ENCODE measurements around the gene NLRP8. TPM values are rescaled to one million over a fixed set of nuclear protein-coding genes. Genes with fewer than 3 reads are reported as not detected.
A peak's percentile ranks its signal among the peaks of the same experiment; 100 is the strongest.
"Not testable (repeated sequence)": the region's sequence is repeated elsewhere in the genome, so short reads cannot be mapped to it uniquely, and the experiment has no call there.

The NLRP8 gene
- total RNA-seq, 1 experiment from 2014 or later, result not detected

- peak; percentile 44 for DNase-seq (ENCODE audit: low read depth)
Observed at GRCh38 chr19:55962186-55962585, 14.6 kb downstream of the NLRP8 start.

DNA sequence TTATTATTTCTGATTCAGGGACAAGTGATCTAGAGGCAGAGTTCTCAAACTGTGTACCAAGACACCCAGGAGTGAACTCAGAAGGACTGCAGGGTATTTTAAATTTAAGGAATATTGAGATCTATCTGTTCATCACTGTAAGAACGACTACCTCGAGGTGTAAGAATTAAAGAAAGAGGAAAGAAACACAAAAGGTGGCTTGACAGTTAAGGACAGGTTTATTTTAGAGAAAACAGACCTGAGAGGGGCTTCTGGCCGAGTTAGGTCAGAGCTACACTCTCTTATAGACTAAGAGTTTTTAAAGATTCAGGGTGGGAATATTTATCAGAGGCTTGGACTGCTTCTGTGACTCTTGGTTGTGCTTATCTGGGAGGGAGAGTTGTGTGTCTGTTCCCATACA is 26.4 kb downstream of the NLRP8 start:
- no peak for DNase-seq (ENCODE audit: low read depth)

DNA sequence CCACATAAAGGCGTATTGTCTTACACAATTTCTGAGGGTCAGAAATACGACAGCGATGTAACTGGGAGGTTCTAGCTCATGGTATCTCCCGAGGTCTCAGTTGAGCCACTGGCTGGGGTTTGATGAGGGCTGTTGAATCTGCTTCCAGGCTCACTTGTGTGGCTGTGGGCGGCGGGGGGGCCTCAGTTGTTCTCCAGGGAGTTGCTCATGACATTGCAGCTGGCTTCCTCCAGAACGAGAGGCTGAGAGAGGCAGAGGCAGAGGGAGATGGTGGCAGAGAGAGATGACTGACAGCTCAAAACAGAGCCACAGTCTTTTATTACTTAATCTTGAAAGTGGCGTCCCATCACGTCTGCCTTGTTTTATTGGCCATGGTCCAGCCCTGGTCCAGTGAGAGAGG is 32.8 kb downstream of the NLRP8 start:
- DNase-seq (ENCODE audit: low read depth), result no peak

GRCh38 chr19:55985254-55985653 is 37.6 kb downstream of the NLRP8 start:
- DNase-seq (ENCODE audit: low read depth), result no peak

DNA sequence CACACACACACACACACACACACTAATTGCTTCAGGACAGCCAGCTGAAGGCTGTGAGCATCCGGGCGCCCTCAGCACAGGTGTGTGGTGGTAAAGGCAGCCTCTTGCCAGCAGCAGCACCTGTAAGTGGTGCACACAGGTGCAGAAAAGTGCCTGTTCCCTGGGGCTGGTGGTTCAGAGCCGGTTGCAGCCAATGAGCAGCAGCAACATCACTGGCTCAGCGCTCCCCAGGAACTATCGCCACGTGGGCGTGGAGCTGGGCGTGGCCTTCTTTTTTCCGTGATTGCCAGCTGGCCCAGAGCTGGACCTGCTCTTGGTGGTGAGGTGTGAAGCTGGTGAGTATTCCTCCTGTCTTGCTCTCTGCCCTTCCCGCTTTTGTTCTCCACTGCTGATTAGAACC is 38.9 kb downstream of the NLRP8 start, which contains the start of gene NLRP5:
Gene NLRP5 (plus strand): TSS at position 289 of the 400 bp plus-strand sequence.
- no peak for DNase-seq (ENCODE audit: low read depth)

GRCh38 chr19:55990831-55991230 is 43.2 kb downstream of the NLRP8 start:
- DNase-seq (ENCODE audit: low read depth), result no peak

- DNase-seq (ENCODE audit: low read depth), result no peak
Observed at GRCh38 chr19:55993492-55993891, 45.9 kb downstream of the NLRP8 start.

DNA sequence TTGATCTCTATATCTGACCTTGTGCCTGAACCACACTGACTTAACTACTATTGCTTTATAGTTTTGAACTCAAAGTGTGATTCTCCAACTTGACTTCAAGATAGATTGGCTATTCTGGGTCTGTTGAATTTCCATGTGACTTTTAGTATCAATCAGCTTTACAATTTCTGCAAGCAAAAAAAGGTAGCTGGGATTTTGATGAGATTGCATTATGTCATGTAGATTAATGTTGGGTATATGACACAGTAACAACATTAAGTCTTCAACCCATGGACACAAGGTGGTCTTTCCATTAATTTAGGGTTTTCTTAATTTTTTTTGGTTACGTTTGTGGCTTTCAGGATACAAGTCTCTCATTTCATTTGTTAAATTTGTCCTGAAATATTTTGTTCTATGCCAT is 67.1 kb downstream of the NLRP8 start:
- DNase-seq (ENCODE audit: low read depth), result no peak

DNA sequence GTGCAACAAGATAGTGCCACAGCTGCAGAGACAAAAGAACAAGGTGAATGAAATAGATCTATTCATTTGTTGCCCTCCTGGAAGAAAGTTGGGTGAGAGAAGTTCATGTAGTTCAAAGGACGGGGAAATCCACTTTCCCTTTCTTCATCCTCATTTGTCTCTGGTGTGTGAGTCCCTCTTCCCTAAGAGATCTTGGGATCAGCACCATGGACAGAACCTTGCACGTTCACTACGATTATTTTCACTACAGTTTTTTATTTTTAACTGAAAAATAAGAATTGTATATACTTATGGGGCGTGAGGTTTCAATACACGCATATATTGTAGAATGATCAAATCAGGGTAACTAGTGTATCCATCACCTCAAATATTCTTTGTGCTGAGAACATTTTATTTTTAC is 68.1 kb downstream of the NLRP8 start:
- no peak for DNase-seq (ENCODE audit: low read depth)

DNA sequence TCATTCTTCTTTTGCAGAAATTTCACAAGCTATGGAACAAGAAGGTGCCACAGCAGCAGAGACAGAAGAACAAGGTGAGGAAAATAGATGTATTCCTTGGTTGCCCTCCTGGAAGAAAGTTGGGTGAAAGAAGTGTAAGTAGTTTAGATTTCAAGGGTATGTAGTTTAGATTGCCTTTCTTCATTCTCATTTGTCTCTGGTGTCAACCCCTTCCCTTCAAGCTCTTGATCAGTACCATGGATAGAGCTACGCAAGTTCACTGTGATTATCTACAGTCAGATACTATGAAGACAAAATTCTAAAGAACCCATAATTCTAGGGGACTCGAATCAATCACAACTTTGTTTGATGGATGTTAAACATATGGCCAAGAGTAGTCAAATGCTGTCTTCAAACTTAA is 71.7 kb downstream of the NLRP8 start:
- not testable (repeated sequence) for DNase-seq (ENCODE audit: low read depth)

- DNase-seq (ENCODE audit: low read depth), result not testable (repeated sequence)
Observed at GRCh38 chr19:56020355-56020975, 72.8 kb downstream of the NLRP8 start.

DNA sequence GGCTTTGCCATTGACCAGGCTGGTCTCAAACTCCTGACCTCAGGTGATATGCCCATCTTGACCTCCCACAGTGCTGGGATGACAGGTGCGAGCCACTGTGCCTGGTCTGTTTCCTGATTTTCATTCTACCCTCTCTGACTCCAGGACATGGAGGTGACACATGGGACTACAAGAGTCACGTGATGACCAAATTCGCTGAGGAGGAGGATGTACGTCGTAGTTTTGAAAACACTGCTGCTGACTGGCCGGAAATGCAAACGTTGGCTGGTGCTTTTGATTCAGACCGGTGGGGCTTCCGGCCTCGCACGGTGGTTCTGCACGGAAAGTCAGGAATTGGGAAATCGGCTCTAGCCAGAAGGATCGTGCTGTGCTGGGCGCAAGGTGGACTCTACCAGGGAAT is 79.1 kb downstream of the NLRP8 start:
- DNase-seq (ENCODE audit: low read depth), result no peak

Other genes starting within 250 kb of the NLRP8 start
- gene NLRP9, start 209.4 kb upstream of the NLRP8 start, total RNA-seq (2014; rRNA removed; shearing (Covaris generic)), result not detected in 2 replicates
- 0.13 and 0.18 TPM in 2 replicates for gene RFPL4A, start 188.7 kb upstream of the NLRP8 start, total RNA-seq (2014; rRNA removed; shearing (Covaris generic))
- gene RFPL4AL1, start 178.7 kb upstream of the NLRP8 start, total RNA-seq (2014; rRNA removed; shearing (Covaris generic)), result not detected in 2 replicates
- 0.03 and 0.13 TPM in 2 replicates for gene NLRP11, start 115.8 kb upstream of the NLRP8 start, total RNA-seq (2014; rRNA removed; shearing (Covaris generic))
- gene NLRP4, start 111.3 kb upstream of the NLRP8 start, total RNA-seq (2014; rRNA removed; shearing (Covaris generic)), result not detected in 2 replicates
- gene NLRP13, start 15.5 kb upstream of the NLRP8 start, total RNA-seq (2014; rRNA removed; shearing (Covaris generic)), result not detected in 2 replicates
- gene NLRP5, start 38.9 kb downstream of the NLRP8 start, total RNA-seq (2014; rRNA removed; shearing (Covaris generic)), result not detected in 2 replicates
- 75.1 and 81.6 TPM in 2 replicates for gene ZNF787, start 173.5 kb downstream of the NLRP8 start, total RNA-seq (2014; rRNA removed; shearing (Covaris generic))
- 31.4 and 35.6 TPM in 2 replicates for gene ZNF444, start 193.5 kb downstream of the NLRP8 start, total RNA-seq (2014; rRNA removed; shearing (Covaris generic))
- not detected in 2 replicates for gene GALP, start 228.2 kb downstream of the NLRP8 start, total RNA-seq (2014; rRNA removed; shearing (Covaris generic))
- gene ZSCAN5B, start 250.0 kb downstream of the NLRP8 start, total RNA-seq (2014; rRNA removed; shearing (Covaris generic)), result not detected in 2 replicates